Activated CD4-positive, alpha-beta T cell treated with anti-CD3 and anti-CD28 coated beads for 36 hours (primary cell): ENCODE data around the gene IGSF10. TPM values are rescaled to one million over a fixed set of nuclear protein-coding genes. Genes with fewer than 3 reads are reported as not detected.
A peak's percentile ranks its signal among the peaks of the same experiment; 100 is the strongest.

Experiments
- ATAC-seq: fragments of 200-7000 bp; cut with Tn5 transposase; one replicate; pipeline ENCODE4 v1.10.0; 2021; ENCODE audit warnings: mild to moderate bottlenecking, moderate library complexity
- CTCF ChIA-PET: fragments of 350-600 bp; sonication (Branson Sonifier 250); formaldehyde crosslinking; loops from one replicate; lab custom pipeline; 2021; ENCODE audit warnings: antibody characterized with exemption; lab: Charles Lee
- POLR2A ChIA-PET: fragments of 350-600 bp; sonication (Branson Sonifier 250); formaldehyde crosslinking; loops from one replicate; lab custom pipeline; 2021; ENCODE audit warnings: antibody characterized with exemption, inconsistent platforms; lab: Charles Lee
- DNase-seq: peaks from one replicate; pipeline ENCODE4 v3.0.0-alpha.2; 2020
- H3K27ac Mint-ChIP-seq: one replicate; pipeline ENCODE4 v1.8.0; 2021; ENCODE audit warnings: mixed read lengths
- H3K27me3 Mint-ChIP-seq: one replicate; pipeline ENCODE4 v1.8.0; 2021; ENCODE audit warnings: mixed read lengths
- H3K36me3 Mint-ChIP-seq: one replicate; pipeline ENCODE4 v1.8.0; 2021; ENCODE audit warnings: low read depth, mixed read lengths
- H3K4me1 Mint-ChIP-seq: one replicate; pipeline ENCODE4 v1.8.0; 2021; ENCODE audit warnings: mixed read lengths
- H3K4me3 Mint-ChIP-seq: one replicate; pipeline ENCODE4 v1.8.0; 2021; ENCODE audit warnings: mild to moderate bottlenecking, moderate library complexity, mixed read lengths
- H3K9me3 Mint-ChIP-seq: one replicate; pipeline ENCODE4 v1.8.0; 2021; ENCODE audit warnings: low read depth, mixed read lengths
- intact Hi-C, 2 experiments: fragments of 100-400 bp; cut with DNase I in 1 of 2; cut with micrococcal nuclease in 1 of 2; formaldehyde crosslinking; loops; one replicate each; pipeline versions ENCODE4 v1.14.2 to v1.15.1; 2022 to 2024; cut with DNase I, micrococcal nuclease
- total RNA-seq, 2 experiments: library from RNA; stranded (reverse); gene quantifications; one replicate each; pipeline ENCODE4 v1.2.3, GENCODE V29; 2021

Gene IGSF10
- total RNA-seq, 2 experiments from 2014 or later = not detected

DNA sequence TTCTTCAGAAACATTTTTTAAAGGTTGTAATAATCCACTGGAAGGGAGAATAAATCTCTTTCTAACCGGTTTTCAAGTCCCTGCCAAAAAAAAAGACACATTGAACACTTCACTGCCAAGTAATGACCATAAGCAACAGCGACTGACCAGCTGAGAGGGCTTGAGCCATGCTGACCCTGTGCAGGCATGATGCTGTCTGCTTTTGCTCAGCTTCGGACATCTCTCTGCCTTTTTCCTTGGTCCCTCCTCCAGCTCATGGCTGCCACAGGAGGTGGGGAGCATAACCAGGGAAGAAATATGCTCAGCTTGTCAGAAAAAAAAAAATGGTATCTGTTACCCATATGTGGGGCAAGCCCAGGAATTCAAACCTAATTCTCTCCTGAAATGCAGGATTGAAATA is 1.5 kb downstream of the IGSF10 start:
- POLR2A ChIA-PET = no interaction called here
- peaks cover 20% of the 10 kb centered on the region for H3K27me3 Mint-ChIP-seq
- intact Hi-C loops = no loop called here

DNA sequence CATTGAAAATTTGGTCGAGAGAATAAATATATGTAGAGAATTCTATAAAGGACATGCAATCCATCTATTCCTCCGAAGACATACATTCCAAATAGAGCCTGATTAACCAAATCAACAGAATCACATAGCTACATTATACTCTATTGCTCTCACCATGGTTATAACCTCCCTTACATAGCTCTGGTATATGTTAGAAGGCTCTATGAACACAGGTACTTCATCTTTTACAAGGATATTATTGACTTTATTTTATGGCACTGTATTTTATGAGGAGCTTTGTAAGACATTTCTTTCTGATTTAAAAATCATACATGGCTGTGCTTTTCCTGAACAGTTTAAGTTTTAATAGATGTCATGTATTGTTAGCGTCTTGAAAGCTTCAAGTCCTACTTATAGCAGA is 4.8 kb downstream of the IGSF10 start:
- ChIA-PET POLR2A (no interaction called here), CTCF (interaction anchor here (0.5 to 1.6 kb wide), 5 partner anchors 10 to 454 kb away, joined by 3 to 6 read pairs (median 4); no protein-coding TSS in a partner anchor)
- H3K27me3 Mint-ChIP-seq = peaks cover 16% of the 10 kb centered on the region
- H3K36me3 Mint-ChIP-seq = no peaks in the 10 kb centered on the region
- no peak overlapping the region for H3K4me3 Mint-ChIP-seq
- intact Hi-C loops = no loop called here
- DNase-seq (no peak), ATAC-seq (no peak)
- H3K27ac Mint-ChIP-seq = no peak overlapping the region
- no peaks in the 10 kb centered on the region for H3K9me3 Mint-ChIP-seq
- H3K4me1 Mint-ChIP-seq = peaks cover 3% of the 10 kb centered on the region

More for the DNA sequence above, 1.5 kb downstream of the IGSF10 start:
- no peak for DNase-seq
- H3K9me3 Mint-ChIP-seq = no peaks in the 10 kb centered on the region
- no peak overlapping the region for H3K4me3 Mint-ChIP-seq
- CTCF ChIA-PET = interaction anchor here (0.6 to 1.8 kb wide), 3 partner anchors 9 to 36 kb away, joined by 4 to 7 read pairs (median 5); no protein-coding TSS in a partner anchor
- ATAC-seq = no peak
- H3K4me1 Mint-ChIP-seq = peaks cover 3% of the 10 kb centered on the region
- no peak overlapping the region for H3K27ac Mint-ChIP-seq
- H3K36me3 Mint-ChIP-seq = no peaks in the 10 kb centered on the region

DNA sequence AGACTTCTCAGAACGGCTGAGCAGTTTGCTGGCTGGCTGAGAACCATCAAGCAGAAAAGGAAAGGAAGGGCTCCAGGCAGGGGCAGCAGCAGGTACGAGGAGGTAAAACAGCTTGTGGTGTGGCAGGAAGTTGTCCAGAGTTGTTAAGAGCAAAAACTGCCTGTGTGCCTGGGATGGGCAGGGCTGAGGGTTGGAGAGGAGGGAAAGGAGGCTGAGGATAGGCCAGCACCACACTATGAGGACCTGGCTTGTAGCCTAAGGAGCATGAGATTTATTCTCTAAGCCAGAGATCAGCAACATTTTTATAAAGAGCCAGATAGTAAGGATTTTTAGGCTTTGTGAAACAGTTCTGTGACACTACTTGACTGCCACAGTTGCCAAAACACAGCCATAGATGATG is 8.0 kb downstream of the IGSF10 start:
- POLR2A ChIA-PET = no interaction called here
- intact Hi-C loops = no loop called here

DNA sequence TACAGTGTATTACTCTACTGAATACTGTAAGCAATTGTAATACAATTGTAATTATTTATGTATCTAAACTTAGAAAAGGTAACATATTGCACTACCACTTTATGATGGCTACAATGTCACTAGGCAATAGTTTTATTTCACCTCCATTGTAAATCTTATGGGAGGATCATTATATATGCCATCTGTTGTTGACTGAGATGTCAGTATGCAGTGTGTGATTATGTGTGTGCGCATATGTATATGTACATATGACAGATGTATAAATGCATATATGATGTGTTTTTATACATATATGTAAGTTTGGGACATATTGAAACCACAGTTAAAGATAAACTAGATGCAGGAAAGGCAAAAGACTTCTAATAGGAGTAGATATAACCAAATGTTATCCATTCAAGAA is 8.5 kb downstream of the IGSF10 start:
- ChIA-PET POLR2A (no interaction called here), CTCF (no interaction called here)
- H3K27me3 Mint-ChIP-seq = peaks cover 7% of the 10 kb centered on the region
- H3K36me3 Mint-ChIP-seq = no peaks in the 10 kb centered on the region
- H3K9me3 Mint-ChIP-seq = no peaks in the 10 kb centered on the region
- no peak overlapping the region for H3K4me3 Mint-ChIP-seq
- intact Hi-C loops = no loop called here
- no peaks in the 10 kb centered on the region for H3K4me1 Mint-ChIP-seq
- DNase-seq (no peak), ATAC-seq (no peak)
- H3K27ac Mint-ChIP-seq = no peak overlapping the region

More for the DNA sequence above, 8.0 kb downstream of the IGSF10 start:
- CTCF ChIA-PET = no interaction called here
- ATAC-seq (no peak), DNase-seq (no peak)
- Mint-ChIP-seq H3K27ac (no peak overlapping the region), H3K27me3 (peaks cover 7% of the 10 kb centered on the region), H3K9me3 (no peaks in the 10 kb centered on the region), H3K36me3 (no peaks in the 10 kb centered on the region), H3K4me3 (no peak overlapping the region), H3K4me1 (no peaks in the 10 kb centered on the region)

DNA sequence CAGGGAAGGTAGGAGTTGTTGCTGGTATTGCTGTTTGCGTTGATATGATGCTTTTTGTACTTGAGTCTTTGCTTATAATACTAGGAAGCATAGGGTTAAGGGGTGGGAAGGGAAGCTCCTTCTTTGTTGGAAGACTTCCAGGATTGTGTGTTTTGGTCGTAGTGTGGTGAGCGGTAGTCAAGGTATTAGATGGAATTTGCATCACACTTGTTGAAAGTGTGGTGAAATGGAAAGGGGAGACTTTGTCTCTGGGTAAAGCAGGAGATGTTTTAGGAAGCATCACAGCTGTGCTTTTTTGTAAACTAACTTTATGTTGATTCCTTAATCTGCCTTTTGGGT is 14.9 kb downstream of the IGSF10 start:
- intact Hi-C loops = no loop called here
- ChIA-PET POLR2A (interaction anchor here (0.7 kb wide), 1 partner anchor 71 kb away, joined by 3 read pairs; no protein-coding TSS in a partner anchor), CTCF (no interaction called here)
- Mint-ChIP-seq H3K27me3 (peaks cover 4% of the 10 kb centered on the region), H3K27ac (no peak overlapping the region), H3K36me3 (no peaks in the 10 kb centered on the region), H3K4me1 (no peaks in the 10 kb centered on the region), H3K4me3 (no peak overlapping the region), H3K9me3 (no peaks in the 10 kb centered on the region)
- DNase-seq = no peak
- ATAC-seq = no peak

DNA sequence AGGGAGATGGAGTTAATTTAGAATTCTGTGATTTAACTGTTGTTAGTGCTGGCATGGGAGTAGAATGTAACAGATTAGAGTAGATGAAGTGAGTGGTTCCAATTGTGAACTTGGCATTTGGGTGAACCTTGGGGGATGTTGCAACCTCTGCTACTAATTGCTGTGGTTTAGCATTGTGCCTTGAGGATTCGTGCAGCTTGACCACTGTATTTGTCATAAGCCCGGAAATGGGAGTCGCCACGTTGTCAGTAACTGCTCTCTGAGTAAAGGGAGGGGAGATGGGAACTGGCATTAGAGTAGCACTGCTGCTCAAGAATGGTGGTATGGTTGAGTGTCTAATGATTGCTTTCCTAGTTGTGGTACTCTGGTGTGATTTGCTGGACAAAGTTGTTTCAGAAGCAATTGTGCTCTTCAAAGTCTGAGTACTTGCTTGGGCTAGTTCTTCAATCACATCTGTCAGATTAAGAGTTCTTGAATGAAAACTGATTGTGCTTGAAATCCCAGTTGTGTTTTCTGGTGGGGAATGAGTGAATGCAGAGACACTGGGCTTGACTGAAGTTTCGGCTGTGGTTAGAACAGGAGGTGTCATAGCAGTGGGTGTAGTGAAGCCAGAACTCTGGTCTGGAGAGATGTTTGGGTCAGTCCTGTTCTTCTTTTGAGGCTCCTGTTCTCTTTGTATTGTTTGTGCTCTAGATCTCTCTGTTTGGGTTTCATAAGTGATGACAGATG is 15.4 kb downstream of the IGSF10 start:
- Mint-ChIP-seq H3K27ac (no peak overlapping the region), H3K9me3 (no peaks in the 10 kb centered on the region), H3K4me3 (no peak overlapping the region), H3K36me3 (no peaks in the 10 kb centered on the region), H3K27me3 (peaks cover 3% of the 10 kb centered on the region), H3K4me1 (no peaks in the 10 kb centered on the region)
- intact Hi-C loops = no loop called here
- ATAC-seq (no peak), DNase-seq (no peak)
- ChIA-PET CTCF (no interaction called here), POLR2A (no interaction called here)

DNA sequence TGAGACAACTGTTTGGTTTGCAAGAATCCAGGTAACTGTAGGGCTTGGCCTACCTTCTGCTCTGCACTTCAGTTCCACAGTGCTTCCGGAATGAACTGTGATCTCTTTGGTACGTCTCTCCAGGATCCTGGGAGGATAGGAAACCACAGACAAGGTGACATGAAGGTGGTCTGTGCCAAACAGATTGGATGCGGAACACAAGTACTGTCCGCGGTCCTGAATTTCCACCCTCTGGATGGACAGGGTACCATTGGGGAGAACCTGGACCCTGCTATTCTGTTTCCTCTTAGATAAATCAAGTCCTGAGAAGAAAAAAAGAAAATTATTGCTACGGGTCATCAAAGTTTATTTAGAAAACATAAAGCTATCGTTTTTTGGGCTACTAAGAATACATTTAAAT is 17.3 kb downstream of the IGSF10 start:
- Mint-ChIP-seq H3K27me3 (peaks cover 3% of the 10 kb centered on the region), H3K4me1 (no peaks in the 10 kb centered on the region), H3K27ac (no peak overlapping the region), H3K4me3 (no peak overlapping the region), H3K36me3 (no peaks in the 10 kb centered on the region), H3K9me3 (no peaks in the 10 kb centered on the region)
- intact Hi-C loops = loop anchor here in 1 of 2 experiments (5.0 kb wide), 1 partner anchor 1079 kb away; no protein-coding TSS in a partner anchor
- POLR2A ChIA-PET = no interaction called here
- no peak for DNase-seq
- ATAC-seq = no peak
- CTCF ChIA-PET = interaction anchor here (0.6 kb wide), 1 partner anchor 9 kb away, joined by 3 read pairs; no protein-coding TSS in a partner anchor

DNA sequence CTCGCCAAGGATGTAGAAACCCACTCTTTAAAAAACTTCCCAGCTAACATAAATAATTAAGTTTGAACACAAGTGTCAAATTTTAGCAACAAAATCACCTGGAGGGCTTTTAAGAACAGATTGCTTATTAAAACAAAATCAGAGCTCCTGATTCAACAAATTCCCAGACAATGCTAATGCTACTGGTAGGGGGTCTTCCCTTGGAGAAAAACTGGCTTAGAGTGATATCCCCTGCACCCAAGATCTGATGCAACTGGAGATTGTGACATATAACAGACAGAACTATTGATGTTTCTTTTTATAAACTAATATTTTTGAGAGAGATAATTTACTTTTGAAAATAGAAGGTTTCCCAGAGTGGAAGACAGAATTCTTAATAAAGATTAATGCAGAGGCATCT is 19.9 kb downstream of the IGSF10 start:
- Mint-ChIP-seq H3K4me1 (no peaks in the 10 kb centered on the region), H3K9me3 (no peaks in the 10 kb centered on the region), H3K4me3 (no peak overlapping the region), H3K36me3 (no peaks in the 10 kb centered on the region), H3K27me3 (no peaks in the 10 kb centered on the region), H3K27ac (no peak overlapping the region)
- DNase-seq (no peak), ATAC-seq (no peak)
- intact Hi-C loops = loop anchor here in 1 of 2 experiments (5.0 kb wide), 1 partner anchor 1081 kb away; no protein-coding TSS in a partner anchor
- ChIA-PET CTCF (interaction anchor here (0.5 to 5.1 kb wide), 8 partner anchors 9 to 478 kb away, joined by 3 to 42 read pairs (median 4); no protein-coding TSS in a partner anchor), POLR2A (no interaction called here)

DNA sequence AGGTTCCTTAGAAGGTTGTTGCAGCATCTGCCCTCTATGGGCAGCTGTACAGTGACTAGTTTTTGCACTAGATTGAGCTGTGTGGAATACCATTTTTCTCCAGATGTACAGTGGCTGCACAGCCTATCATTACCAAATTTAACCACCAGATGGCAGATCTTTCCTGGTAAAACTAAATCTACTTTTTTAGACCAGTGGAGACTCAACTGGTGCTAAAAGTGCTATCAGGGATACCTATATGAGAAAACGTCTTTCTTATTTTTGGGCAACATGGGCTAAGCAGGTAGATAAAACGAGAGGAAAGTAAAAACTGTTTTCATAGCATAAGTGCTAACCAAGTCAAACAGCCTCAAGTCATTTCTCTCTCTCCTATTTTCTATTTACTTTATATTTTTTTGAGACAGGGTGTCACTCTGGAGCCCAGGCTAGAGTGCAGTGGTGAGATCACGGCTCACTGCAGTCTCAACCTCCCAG is 21.2 kb downstream of the IGSF10 start:
- POLR2A ChIA-PET = no interaction called here
- Mint-ChIP-seq H3K36me3 (no peaks in the 10 kb centered on the region), H3K27ac (no peak overlapping the region), H3K9me3 (no peaks in the 10 kb centered on the region), H3K27me3 (no peaks in the 10 kb centered on the region), H3K4me3 (no peak overlapping the region), H3K4me1 (no peaks in the 10 kb centered on the region)
- DNase-seq (no peak), ATAC-seq (peak; percentile 58)
- intact Hi-C loops = loop anchor here (1.0 to 5.0 kb wide), 5 partner anchors 147 to 1083 kb away; no protein-coding TSS in a partner anchor
- CTCF ChIA-PET = interaction anchor here (0.6 to 5.1 kb wide), 8 partner anchors 9 to 753 kb away, joined by 3 to 42 read pairs (median 5); no protein-coding TSS in a partner anchor

DNA sequence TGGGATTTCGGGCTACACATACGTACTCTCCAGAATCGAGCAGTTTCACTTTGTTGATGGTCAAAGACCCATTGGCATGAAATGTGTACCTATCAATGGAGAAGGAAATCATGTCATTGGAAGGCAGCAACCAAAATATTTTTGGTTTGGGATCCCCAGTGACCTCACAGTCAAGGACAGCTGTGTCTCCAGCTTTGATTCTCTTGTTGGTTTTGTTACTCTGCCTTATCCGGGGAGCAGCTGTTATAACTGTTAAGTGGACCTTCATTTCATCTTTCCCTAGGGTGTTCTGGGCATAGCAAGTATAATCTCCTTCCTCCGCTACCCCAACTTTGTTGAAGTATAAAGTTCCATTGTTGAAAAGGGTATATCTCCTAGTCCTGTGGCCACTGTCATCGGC is 23.0 kb downstream of the IGSF10 start:
- no peak for DNase-seq
- no peak for ATAC-seq
- Mint-ChIP-seq H3K4me3 (no peak overlapping the region), H3K27ac (no peak overlapping the region), H3K27me3 (no peaks in the 10 kb centered on the region), H3K36me3 (no peaks in the 10 kb centered on the region), H3K4me1 (no peaks in the 10 kb centered on the region), H3K9me3 (no peaks in the 10 kb centered on the region)
- intact Hi-C loops = loop anchor here (2.0 to 5.0 kb wide), 2 partner anchors 146 to 481 kb away; no protein-coding TSS in a partner anchor
- CTCF ChIA-PET = interaction anchor here (0.7 to 5.1 kb wide), 5 partner anchors 12 to 400 kb away, joined by 3 to 42 read pairs (median 5); partner anchors contain the start of gene IGSF10
- POLR2A ChIA-PET = no interaction called here

DNA sequence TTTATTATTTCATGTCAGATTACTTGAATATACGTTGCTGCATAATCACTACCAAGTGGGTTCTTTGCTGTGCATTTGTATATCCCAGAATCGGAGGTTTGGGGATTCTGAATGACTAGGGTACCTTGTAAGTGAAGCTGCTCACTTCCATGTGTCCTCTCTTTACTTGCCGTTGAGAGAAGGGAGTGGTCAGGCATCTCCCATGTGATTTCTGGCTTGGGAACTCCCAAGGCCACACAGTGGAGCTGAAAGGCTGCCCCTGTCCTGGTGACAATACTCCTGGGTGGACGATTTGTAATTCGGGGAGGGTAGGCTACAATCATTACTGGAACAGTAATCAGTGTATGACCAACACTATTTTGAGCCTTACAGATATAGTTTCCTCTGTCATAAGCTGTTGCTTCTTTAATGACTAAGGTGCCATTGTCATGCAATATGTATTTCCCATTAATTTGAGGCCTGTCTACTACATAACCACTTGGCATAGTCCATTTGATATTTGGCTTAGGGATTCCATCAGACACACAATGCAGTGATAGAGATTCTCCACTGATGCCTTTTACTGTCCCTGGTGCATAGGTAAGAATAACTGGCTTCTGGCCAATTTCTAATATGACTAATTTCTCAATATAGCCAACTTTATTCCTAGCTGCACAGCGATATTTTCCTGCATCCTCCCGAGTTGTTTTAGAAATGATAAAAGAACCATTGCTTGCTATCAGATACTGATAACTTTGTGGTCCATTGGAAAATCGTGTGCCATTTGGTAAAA is 24.0 kb downstream of the IGSF10 start:
- intact Hi-C loops = loop anchor here in 1 of 2 experiments (5.0 kb wide), 1 partner anchor 145 kb away; no protein-coding TSS in a partner anchor
- Mint-ChIP-seq H3K9me3 (no peaks in the 10 kb centered on the region), H3K36me3 (no peaks in the 10 kb centered on the region), H3K4me1 (no peaks in the 10 kb centered on the region), H3K27ac (no peak overlapping the region), H3K4me3 (no peak overlapping the region), H3K27me3 (no peaks in the 10 kb centered on the region)
- CTCF ChIA-PET = interaction anchor here (0.7 to 5.1 kb wide), 4 partner anchors 10 to 401 kb away, joined by 3 to 42 read pairs (median 6); no protein-coding TSS in a partner anchor
- DNase-seq = no peak
- POLR2A ChIA-PET = no interaction called here
- ATAC-seq = no peak
